A549 (cell line): ENCODE measurements around the gene AGFG1. TPM values are rescaled to one million over a fixed set of nuclear protein-coding genes. Genes with fewer than 3 reads are reported as not detected.
A peak's percentile ranks its signal among the peaks of the same experiment; 100 is the strongest.

Source experiments
- ATAC-seq, 2 experiments: fragments of 200-7000 bp in 1 of 2; fragments of >200 bp in 1 of 2; cut with Nextera tagmentation in 1 of 2; cut with Tn5 transposase in 1 of 2; 3 replicates each; pipeline versions ENCODE4 v1.8.0 to v1.9.1; 2018 to 2020; ENCODE audit warnings: mild to moderate bottlenecking in 1 of 2, moderate library complexity in 1 of 2
- CTCF ChIA-PET: fragments of 300-600 bp; sonication (Branson Sonifier 250); formaldehyde crosslinking; extraction: SDS; loops from one replicate; lab custom pipeline; 2021; ENCODE audit warnings: antibody characterized with exemption, inconsistent platforms; lab: Yijun Ruan, JAX
- POLR2A ChIA-PET: fragments of 350-600 bp; formaldehyde crosslinking; extraction: SDS; loops from one replicate; lab custom pipeline; 2021; ENCODE audit warnings: antibody characterized with exemption, inconsistent platforms; lab: Yijun Ruan, JAX
- DNase-seq, 2 experiments: peaks; one replicate each; pipeline versions ENCODE4 v3.0.0 to v3.0.0-alpha.2; 2011 to 2016; ENCODE audit warnings: low read depth in 1 of 2, low spot score in 1 of 2
- FAIRE-seq: peaks from 2 replicates; lab custom pipeline; 2011; peaks lifted over from hg19 to GRCh38; lab: Jason Lieb, UNC
- H3K27ac ChIP-seq, 2 experiments: fragments of >200 bp; sonication (Bioruptor Twin); formaldehyde crosslinking; 3 replicates each; pipeline ENCODE4 v1.5.1; 2016 to 2017
- H3K4me1 ChIP-seq: fragments of >200 bp; sonication (Bioruptor Twin); formaldehyde crosslinking; 3 replicates; pipeline ENCODE4 v1.6.1; 2016
- H3K4me2 ChIP-seq: fragments of >200 bp; sonication (Bioruptor Twin); formaldehyde crosslinking; 3 replicates; pipeline ENCODE4 v1.6.1; 2016
- H3K4me3 ChIP-seq: fragments of >200 bp; sonication (Bioruptor Twin); formaldehyde crosslinking; 3 replicates; pipeline ENCODE4 v1.5.1; 2016
- H3K9me3 ChIP-seq: fragments of >200 bp; sonication (Bioruptor Twin); formaldehyde crosslinking; 3 replicates; pipeline ENCODE4 v1.6.1; 2016
- BCL3 ChIP-seq: fragments of >200 bp; sonication (Bioruptor Twin); formaldehyde crosslinking; IDR thresholded peaks from 3 replicates; pipeline ENCODE4 v1.6.1; 2016
- BHLHE40 ChIP-seq: IDR thresholded peaks from 2 replicates; pipeline ENCODE4 v1.6.1; 2012; ENCODE audit warnings: low read depth, low read length, inconsistent platforms
- CBX8 ChIP-seq: fragments of 200-600 bp; sonication (generic); IDR thresholded peaks from 2 replicates; pipeline ENCODE4 v1.6.1; 2016
- E2F6 ChIP-seq: IDR thresholded peaks from 2 replicates; pipeline ENCODE4 v1.6.1; 2012; ENCODE audit warnings: low read depth, borderline replicate concordance
- EHMT2 ChIP-seq: fragments of 200-600 bp; sonication (generic); IDR thresholded peaks from 2 replicates; pipeline ENCODE4 v1.6.1; 2016; ENCODE audit warnings: antibody characterized with exemption, low read depth, mild to moderate bottlenecking, moderate library complexity
- FOSL2 ChIP-seq, 2 experiments: fragments of 450-650 bp in 1 of 2; fragments of >200 bp in 1 of 2; sonication (Bioruptor Twin) in 1 of 2; formaldehyde crosslinking; IDR thresholded peaks; 2 replicates each; pipeline versions ENCODE4 v1.5.0 to v1.6.1; 2016 to 2020; ENCODE audit warnings: mild to moderate bottlenecking in 1 of 2, moderate library complexity in 1 of 2
- FOXS1 ChIP-seq: fragments of 250-450 bp; sonication (Bioruptor Pico); IDR thresholded peaks from 2 replicates; pipeline ENCODE4 v1.5.0; 2020; ENCODE audit warnings: mild to moderate bottlenecking, moderate library complexity
- HMGXB4 ChIP-seq: fragments of 250-450 bp; sonication (Bioruptor Pico); IDR thresholded peaks from 2 replicates; pipeline ENCODE4 v1.5.0; 2021; ENCODE audit warnings: mild to moderate bottlenecking, moderate library complexity, borderline replicate concordance
- HOXB13 ChIP-seq: fragments of 250-450 bp; sonication (Bioruptor Pico); IDR thresholded peaks from 2 replicates; pipeline ENCODE4 v1.5.0; 2020; ENCODE audit warnings: low read depth, mild to moderate bottlenecking, moderate library complexity
- JUN ChIP-seq, 2 experiments: fragments of >200 bp; sonication (Bioruptor Twin); formaldehyde crosslinking; IDR thresholded peaks; 2 replicates in 1 of 2; 3 replicates in 1 of 2; pipeline ENCODE4 v1.6.1; 2016 to 2017
- NFE2L2 ChIP-seq: fragments of 150-350 bp; conservative IDR thresholded peaks from 2 replicates; pipeline ENCODE4 v1.6.1; 2014; ENCODE audit warnings: low read length
- RCOR1 ChIP-seq: fragments of 150-350 bp; IDR thresholded peaks from 2 replicates; pipeline ENCODE4 v1.6.1; 2014; ENCODE audit warnings: antibody characterized with exemption, low read length, low read depth
- REST ChIP-seq: fragments of 200-600 bp; sonication (generic); IDR thresholded peaks from 2 replicates; pipeline ENCODE4 v1.6.1; 2016; ENCODE audit warnings: antibody characterized with exemption, mild to moderate bottlenecking, moderate library complexity
- RFX5 ChIP-seq: fragments of 450-650 bp; IDR thresholded peaks from 2 replicates; pipeline ENCODE4 v1.7.1; 2014; ENCODE audit warnings: antibody characterized with exemption, mild to moderate bottlenecking, moderate library complexity
- SREBF2 ChIP-seq: fragments of 450-650 bp; IDR thresholded peaks from 2 replicates; pipeline ENCODE4 v1.6.1; 2014; ENCODE audit warnings: mild to moderate bottlenecking, moderate library complexity
- ZFP36 ChIP-seq: fragments of 450-650 bp; IDR thresholded peaks from 2 replicates; pipeline ENCODE4 v1.6.1; 2014; ENCODE audit warnings: borderline replicate concordance; ENCODE audit not compliant: partially characterized antibody
- WGBS: methylation state at CpG from one replicate; pipeline ENCODE4 v1.1.6; 2017; ENCODE audit errors: missing lambda C conversion rate; 5-methylcytosine and 5-hydroxymethylcytosine counted together
- polyA plus RNA-seq, 4 experiments: library from polyadenylated mRNA; depleted of rRNA in 3 of 4; stranded (reverse); fragments of >200 nt; fragmentation: RNase III in 1 of 4; extraction: RNeasy Plus Mini Kit Qiagen cat#74134 plus additional on column Dnase treatment in 1 of 4; gene quantifications; 2 replicates in 3 of 4; 3 replicates in 1 of 4; pipeline ENCODE4 v1.2.3, GENCODE V29; 2011 to 2017

Gene AGFG1
- polyA plus RNA-seq, 2 of the 4 experiments (the other 2 are of a cell fraction) = 96.9 to 384 TPM

- H3K4me2 ChIP-seq = no peak overlapping the region
- WGBS = 89% methylated on average over 6 of the region's 6 CpGs
- CTCF ChIA-PET = interaction anchor here (1.5 to 1.9 kb wide), 4 partner anchors 12 to 28 kb away, joined by 3 to 7 read pairs (median 5); partner anchors contain the start of gene AGFG1
- POLR2A ChIA-PET = no interaction called here
- peaks cover 77% of the 10 kb centered on the region for H3K4me1 ChIP-seq
- ATAC-seq (no peak; a peak in 1 of 6 replicates), FAIRE-seq (no peak), DNase-seq (no peak)
- H3K4me3 ChIP-seq = no peak overlapping the region
- TF ChIP-seq SREBF2 (no peak), RFX5 (no peak), CBX8 (no peak), FOXS1 (CRISPR knock-in tag) (no peak), E2F6 (no peak), NFE2L2 (no peak), REST (no peak), FOSL2 (IDR thresholded peaks at IDR 0.05) (no peak), FOSL2 (CRISPR knock-in tag; IDR thresholded peaks at IDR 0.05) (no peak), JUN (IDR thresholded peaks at IDR 0.05) (no peak), HOXB13 (CRISPR knock-in tag) (no peak), BHLHE40 (no peak), BCL3 (no peak), HMGXB4 (CRISPR knock-in tag) (no peak)
- H3K27ac ChIP-seq = no peak overlapping the region
- no peaks in the 10 kb centered on the region for H3K9me3 ChIP-seq
Observed at GRCh38 chr2:227499627-227500300, 27.8 kb downstream of the AGFG1 start.

- POLR2A ChIA-PET = no interaction called here
- Histone ChIP-seq H3K4me3 (no peak overlapping the region), H3K4me2 (no peak overlapping the region), H3K9me3 (no peaks in the 10 kb centered on the region), H3K4me1 (peaks cover 77% of the 10 kb centered on the region), H3K27ac (no peak overlapping the region)
- TF ChIP-seq ZFP36 = no peak
- TF ChIP-seq EHMT2 = no peak
- TF ChIP-seq RCOR1 = no peak
- FAIRE-seq (no peak), ATAC-seq (peak; percentile 8 to 36; a peak in 4 of 6 replicates), DNase-seq (peak in 1 of 2 experiments; percentile 36)
- CTCF ChIA-PET = interaction anchor here (1.5 to 1.9 kb wide), 5 partner anchors 11 to 29 kb away, joined by 3 to 7 read pairs (median 5); partner anchors contain the start of gene AGFG1
- WGBS = 100% methylated on average over 1 of the region's 1 CpG
Observed at GRCh38 chr2:227500301-227500630, 28.3 kb downstream of the AGFG1 start.
